Measurements from ENCODE around the gene PARD3. TPM values are rescaled to one million over a fixed set of nuclear protein-coding genes. Genes with fewer than 3 reads are reported as not detected.

The PARD3 gene
- total RNA-seq, 3 donors from 2014 or later: 48.2 to 93.7 (median 60.6) TPM

- TF ChIP-seq POLR2AphosphoS5 (IDR thresholded peaks at IDR 0.05): no peak
- no peak for TF ChIP-seq POLR2A (IDR thresholded peaks at IDR 0.05)
- no peak for TF ChIP-seq CTCF (IDR thresholded peaks at IDR 0.05)
- Histone ChIP-seq H3K27me3 (no peaks in the 10 kb centered on the region), H3K36me3 (no peaks in the 10 kb centered on the region), H3K27ac (peak overlapping the region in 1 of 2 donors; percentile 19), H3K4me3 (peak overlapping the region in 1 of 3 donors; percentile 6), H3K4me1 (no peaks in the 10 kb centered on the region), H3K9me3 (no peaks in the 10 kb centered on the region)
- DNase-seq (ENCODE audit: low spot score in 2 of 2): peak in 1 of 2 donors; percentile 27
- intact Hi-C loops (cut with DNase I; ENCODE audit: low total_unique reads): no loop called here
Measured at GRCh38 chr10:34156781-34157425, 658.2 kb downstream of the PARD3 start.

GRCh38 chr10:34155812-34156211 is 659.3 kb downstream of the PARD3 start:
- no peak for DNase-seq (ENCODE audit: low spot score in 2 of 2)
- H3K4me3 ChIP-seq: no peak overlapping the region

GRCh38 chr10:34154383-34154900 is 660.7 kb downstream of the PARD3 start:
- no peak for DNase-seq (ENCODE audit: low spot score in 2 of 2)
- intact Hi-C loops (cut with DNase I; ENCODE audit: low total_unique reads): no loop called here
- no peaks in the 10 kb centered on the region for H3K36me3 ChIP-seq
- H3K4me1 ChIP-seq: no peaks in the 10 kb centered on the region
- H3K27ac ChIP-seq: no peak overlapping the region
- H3K9me3 ChIP-seq: no peaks in the 10 kb centered on the region
- H3K27me3 ChIP-seq: no peaks in the 10 kb centered on the region
- no peak overlapping the region for H3K4me3 ChIP-seq
- no peak for TF ChIP-seq POLR2A (IDR thresholded peaks at IDR 0.05)

More at GRCh38 chr10:34155812-34156211, 659.3 kb downstream of the PARD3 start:
- no peak for TF ChIP-seq POLR2AphosphoS5 (IDR thresholded peaks at IDR 0.05)
- TF ChIP-seq CTCF (IDR thresholded peaks at IDR 0.05): no peak
- no peak for TF ChIP-seq POLR2A (IDR thresholded peaks at IDR 0.05)
- no peaks in the 10 kb centered on the region for H3K4me1 ChIP-seq
- H3K27ac ChIP-seq: no peak overlapping the region
- intact Hi-C loops (cut with DNase I; ENCODE audit: low total_unique reads): no loop called here
- H3K9me3 ChIP-seq: no peaks in the 10 kb centered on the region
- H3K36me3 ChIP-seq: no peaks in the 10 kb centered on the region
- H3K27me3 ChIP-seq: no peaks in the 10 kb centered on the region

- Histone ChIP-seq H3K9me3 (no peaks in the 10 kb centered on the region), H3K27ac (no peak overlapping the region), H3K4me3 (no peak overlapping the region), H3K4me1 (no peaks in the 10 kb centered on the region), H3K36me3 (no peaks in the 10 kb centered on the region), H3K27me3 (no peaks in the 10 kb centered on the region)
- TF ChIP-seq POLR2A (IDR thresholded peaks at IDR 0.05): no peak
- TF ChIP-seq POLR2AphosphoS5 (IDR thresholded peaks at IDR 0.05): no peak
- no peak for TF ChIP-seq CTCF (IDR thresholded peaks at IDR 0.05)
- DNase-seq (ENCODE audit: low spot score in 2 of 2): no peak
- intact Hi-C loops (cut with DNase I; ENCODE audit: low total_unique reads): no loop called here
Measured at GRCh38 chr10:34153663-34154382, 661.3 kb downstream of the PARD3 start.

- H3K9me3 ChIP-seq: no peaks in the 10 kb centered on the region
- H3K27ac ChIP-seq: no peak overlapping the region
- no peak for DNase-seq (ENCODE audit: low spot score in 2 of 2)
- H3K4me1 ChIP-seq: no peaks in the 10 kb centered on the region
- no peak overlapping the region for H3K4me3 ChIP-seq
- no peaks in the 10 kb centered on the region for H3K36me3 ChIP-seq
- intact Hi-C loops (cut with DNase I; ENCODE audit: low total_unique reads): no loop called here
- TF ChIP-seq POLR2A (IDR thresholded peaks at IDR 0.05) (no peak), CTCF (IDR thresholded peaks at IDR 0.05) (no peak), POLR2AphosphoS5 (IDR thresholded peaks at IDR 0.05) (no peak)
- H3K27me3 ChIP-seq: no peaks in the 10 kb centered on the region
Measured at GRCh38 chr10:34152434-34152833, 662.7 kb downstream of the PARD3 start.
